ENCODE data around the gene ZNF385B. TPM values are rescaled to one million over a fixed set of nuclear protein-coding genes. Genes with fewer than 3 reads are reported as not detected.

Gene ZNF385B
- total RNA-seq, 4 donors from 2014 or later = 0.74 to 4.6 (median 0.82) TPM; not detected in 1

GRCh38 chr2:179553382-179553781, 308.0 kb downstream of the ZNF385B start:
- no peak for TF ChIP-seq CTCF (IDR thresholded peaks at IDR 0.05)
- DNase-seq (ENCODE audit: low spot score) = no peak
- ATAC-seq (ENCODE audit: low FRiP score) = no peak

GRCh38 chr2:179551539-179552045, 309.8 kb downstream of the ZNF385B start:
- no peak for TF ChIP-seq CTCF (IDR thresholded peaks at IDR 0.05)
- no peak for DNase-seq (ENCODE audit: low spot score)
- ATAC-seq (ENCODE audit: low FRiP score) = no peak

GRCh38 chr2:179550849-179551248, 310.6 kb downstream of the ZNF385B start:
- ATAC-seq (ENCODE audit: low FRiP score) (no peak), DNase-seq (ENCODE audit: low spot score) (no peak)
- no peak for TF ChIP-seq CTCF (IDR thresholded peaks at IDR 0.05)

GRCh38 chr2:179550214-179550613, 311.2 kb downstream of the ZNF385B start:
- DNase-seq (ENCODE audit: low spot score) (no peak), ATAC-seq (ENCODE audit: low FRiP score) (no peak)
- no peak for TF ChIP-seq CTCF (IDR thresholded peaks at IDR 0.05)

DNA sequence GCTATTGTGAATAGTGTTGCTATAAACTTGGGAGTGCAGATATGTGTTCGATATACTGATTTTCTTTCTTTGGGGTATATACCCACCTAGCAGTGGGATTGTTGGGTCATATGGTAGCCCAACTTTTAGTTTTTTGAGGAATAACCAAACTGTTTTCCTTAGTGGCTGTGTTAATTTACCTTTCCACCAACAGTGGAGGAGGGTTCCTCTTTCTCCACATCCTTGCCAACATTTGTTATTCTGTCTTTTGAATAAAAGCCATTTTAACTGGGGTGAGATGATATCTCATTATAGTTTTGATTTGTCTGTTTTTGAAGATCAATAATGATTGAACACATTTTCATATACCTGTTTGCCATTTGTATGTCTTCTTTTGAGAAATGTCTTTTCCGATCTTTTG, 314.8 kb downstream of the ZNF385B start:
- DNase-seq (ENCODE audit: low spot score) (no peak), ATAC-seq (ENCODE audit: low FRiP score) (no peak)
- TF ChIP-seq CTCF (IDR thresholded peaks at IDR 0.05) = no peak

DNA sequence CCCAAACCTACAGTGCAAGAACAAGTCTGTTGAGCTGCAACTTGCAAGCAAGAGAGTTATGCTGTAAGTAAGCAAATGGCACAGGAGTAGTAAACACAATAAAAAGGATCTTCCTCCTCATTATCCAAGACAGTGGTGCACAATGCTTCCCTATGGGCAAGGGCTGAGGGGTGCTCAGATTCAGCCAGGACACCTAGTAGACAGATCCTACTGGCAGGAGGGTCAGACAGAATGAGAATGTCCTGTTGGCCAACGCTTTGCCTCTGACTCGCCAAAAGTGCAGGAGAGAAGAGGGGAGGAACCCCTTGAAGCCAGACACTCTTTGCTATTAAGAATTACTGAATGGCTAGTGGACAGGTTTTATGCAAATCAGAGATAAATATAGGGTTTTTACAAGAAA, 316.4 kb downstream of the ZNF385B start:
- ATAC-seq (ENCODE audit: low FRiP score) = no peak
- TF ChIP-seq CTCF (IDR thresholded peaks at IDR 0.05) = no peak

DNA sequence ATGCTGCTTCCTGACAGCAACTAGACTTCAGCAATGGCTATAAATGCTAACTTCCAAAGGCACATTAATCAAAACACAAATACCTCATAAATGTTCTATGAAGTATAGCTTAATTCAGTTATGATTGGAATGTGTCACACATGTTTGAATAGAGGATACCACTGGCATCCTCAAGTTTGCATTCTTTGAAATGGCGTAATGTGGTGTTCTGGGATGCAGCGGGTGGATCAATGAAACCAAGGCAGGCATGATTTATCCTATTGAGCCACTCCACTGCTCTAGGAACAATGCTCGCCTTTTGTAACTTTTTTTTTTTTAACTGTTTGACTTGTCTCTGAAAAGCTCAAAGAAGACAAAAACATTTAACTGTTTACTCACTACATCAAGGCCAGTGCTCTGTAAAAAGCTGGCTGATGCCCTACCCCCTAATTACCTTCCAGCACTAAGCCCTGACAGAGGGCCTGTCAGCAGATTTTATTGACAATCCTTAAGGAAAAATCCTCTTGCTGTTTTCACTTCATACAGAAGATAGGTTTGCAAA, 318.0 kb downstream of the ZNF385B start:
- DNase-seq (ENCODE audit: low spot score) (no peak), ATAC-seq (ENCODE audit: low FRiP score) (no peak)
- TF ChIP-seq CTCF (IDR thresholded peaks at IDR 0.05) = no peak

More for the DNA sequence above, 316.4 kb downstream of the ZNF385B start:
- DNase-seq (ENCODE audit: low spot score) = no peak

Data from omental fat pad (tissue), 4 donors.